SK-N-MC (cell line): ENCODE results near the gene CCDC142.
A peak's percentile ranks its signal among the peaks of the same experiment; 100 is the strongest.

ENCODE experiments used
- DNase-seq: peaks from one replicate; pipeline ENCODE4 v3.0.0-alpha.2; 2011; ENCODE audit warnings: low read depth, low spot score
- H3K27ac ChIP-seq: fragments of 200-600 bp; sonication (generic); 2 replicates; pipeline ENCODE4 v1.5.1; 2016; ENCODE audit warnings: mixed run types
- H3K36me3 ChIP-seq: fragments of 200-600 bp; sonication (generic); 2 replicates; pipeline ENCODE4 v1.6.1; 2017; ENCODE audit warnings: antibody characterized with exemption, low read length, mixed read lengths; ENCODE audit not compliant: insufficient read depth
- H3K4me3 ChIP-seq: fragments of 200-600 bp; sonication (generic); 2 replicates; pipeline ENCODE4 v1.5.1; 2016
- H3K9ac ChIP-seq: fragments of 200-600 bp; sonication (generic); 2 replicates; pipeline ENCODE4 v1.8.0; 2017; ENCODE audit warnings: mixed run types, mixed read lengths; ENCODE audit not compliant: insufficient read length
- H3K9me3 ChIP-seq: fragments of 200-600 bp; sonication (generic); 2 replicates; pipeline ENCODE4 v1.6.1; 2017; ENCODE audit warnings: low read depth, mild to moderate bottlenecking, antibody characterized with exemption, low read length, moderate library complexity, mixed read lengths
- EZH2 ChIP-seq: fragments of 200-600 bp; sonication (generic); IDR thresholded peaks from one replicate; pipeline ENCODE4 v1.6.1; 2017; ENCODE audit warnings: antibody characterized with exemption
- FOXP2 ChIP-seq: optimal IDR thresholded peaks from 2 replicates; pipeline ENCODE3; 2011; ENCODE audit warnings: mild to moderate bottlenecking, moderate library complexity; ENCODE audit not compliant: insufficient read depth; ENCODE audit errors: extremely low read length, control extremely low read depth
- POLR2AphosphoS5 ChIP-seq: IDR thresholded peaks from 2 replicates; pipeline ENCODE4 v1.6.1; 2012; ENCODE audit warnings: mild to moderate bottlenecking, low read depth, low read length, borderline replicate concordance

Gene CCDC142

DNA sequence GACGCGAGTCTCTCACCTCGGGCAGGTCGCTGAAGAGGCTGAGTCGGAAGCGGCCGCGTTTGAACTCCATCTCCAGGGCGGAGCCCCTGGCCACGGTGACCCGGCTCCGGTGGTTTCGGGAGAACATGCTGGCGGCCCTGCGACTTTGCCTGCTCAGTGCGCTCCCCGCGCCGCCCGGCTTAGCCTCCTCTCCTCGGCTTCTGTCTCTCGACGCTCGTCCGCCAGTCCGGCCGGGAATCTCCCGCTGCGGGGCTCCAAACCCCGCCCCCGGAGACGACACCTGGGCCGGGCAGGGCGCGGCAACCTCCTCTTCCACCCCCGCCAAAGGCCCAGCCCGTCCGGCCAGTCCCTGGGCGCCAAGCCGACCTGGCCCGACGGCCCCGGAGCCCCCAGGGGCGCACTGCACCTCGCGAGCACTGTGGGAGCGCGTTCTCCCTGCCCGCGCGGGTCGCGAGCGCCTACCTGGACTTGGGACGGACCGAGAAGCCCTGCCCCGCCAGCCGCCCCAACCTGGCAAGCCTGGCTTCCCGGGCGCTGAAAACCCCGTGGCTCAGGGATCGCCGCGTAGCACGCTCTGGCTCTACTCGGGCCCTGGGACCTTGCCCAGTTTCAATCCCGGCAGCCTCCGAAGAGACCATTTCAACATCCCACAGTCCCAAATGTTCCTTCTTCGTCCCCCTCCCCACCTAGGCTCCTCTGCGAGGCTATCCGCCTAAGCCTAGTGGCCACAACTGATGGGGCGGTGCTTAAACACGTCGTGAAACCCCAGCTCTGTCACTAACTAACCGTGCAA is 40.9 kb downstream of the CCDC142 start, which contains the start of gene RTKN:
Gene RTKN (minus strand): TSS at position 248 of the 793 bp plus-strand sequence. CDS start 121 bp downstream, at position 127.
- no peaks in the 10 kb centered on the region for H3K36me3 ChIP-seq
- no peaks in the 10 kb centered on the region for H3K9me3 ChIP-seq
- no peak for DNase-seq
- peak within 1 kb of the TSS; percentile 76 for H3K27ac ChIP-seq
- H3K4me3 ChIP-seq, result peak within 1 kb of the TSS; percentile 79
- H3K9ac ChIP-seq, result peak within 1 kb of the TSS; percentile 80
- TF ChIP-seq FOXP2 (no peak), POLR2AphosphoS5 (no peak), EZH2 (no peak)

DNA sequence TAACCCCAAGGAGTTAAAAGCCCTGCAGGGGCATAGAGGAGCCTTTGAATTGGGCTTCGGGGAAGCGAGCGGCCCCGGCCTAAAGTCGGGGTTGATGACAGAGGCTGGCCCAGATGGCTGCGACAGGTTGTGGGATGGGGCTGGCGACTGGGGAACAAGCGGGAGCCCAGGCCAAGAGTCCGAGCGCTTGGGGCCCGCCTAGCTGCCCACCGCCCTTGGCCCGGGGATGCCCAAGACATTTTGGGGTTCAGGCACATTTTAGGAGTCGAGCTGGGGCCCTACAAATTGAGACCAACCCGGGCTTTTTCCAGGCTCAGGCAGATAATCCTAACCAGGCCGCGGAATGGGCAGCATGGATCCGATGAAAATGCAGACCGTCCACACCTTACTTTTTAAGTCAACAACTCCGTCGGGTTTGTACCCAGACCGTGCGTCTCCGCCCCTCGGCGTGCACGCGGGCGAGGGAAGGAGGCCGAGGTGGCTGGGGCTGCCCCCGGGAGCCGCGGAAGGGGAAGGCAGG is 41.6 kb downstream of the CCDC142 start:
- no peak overlapping the region for H3K4me3 ChIP-seq

DNA sequence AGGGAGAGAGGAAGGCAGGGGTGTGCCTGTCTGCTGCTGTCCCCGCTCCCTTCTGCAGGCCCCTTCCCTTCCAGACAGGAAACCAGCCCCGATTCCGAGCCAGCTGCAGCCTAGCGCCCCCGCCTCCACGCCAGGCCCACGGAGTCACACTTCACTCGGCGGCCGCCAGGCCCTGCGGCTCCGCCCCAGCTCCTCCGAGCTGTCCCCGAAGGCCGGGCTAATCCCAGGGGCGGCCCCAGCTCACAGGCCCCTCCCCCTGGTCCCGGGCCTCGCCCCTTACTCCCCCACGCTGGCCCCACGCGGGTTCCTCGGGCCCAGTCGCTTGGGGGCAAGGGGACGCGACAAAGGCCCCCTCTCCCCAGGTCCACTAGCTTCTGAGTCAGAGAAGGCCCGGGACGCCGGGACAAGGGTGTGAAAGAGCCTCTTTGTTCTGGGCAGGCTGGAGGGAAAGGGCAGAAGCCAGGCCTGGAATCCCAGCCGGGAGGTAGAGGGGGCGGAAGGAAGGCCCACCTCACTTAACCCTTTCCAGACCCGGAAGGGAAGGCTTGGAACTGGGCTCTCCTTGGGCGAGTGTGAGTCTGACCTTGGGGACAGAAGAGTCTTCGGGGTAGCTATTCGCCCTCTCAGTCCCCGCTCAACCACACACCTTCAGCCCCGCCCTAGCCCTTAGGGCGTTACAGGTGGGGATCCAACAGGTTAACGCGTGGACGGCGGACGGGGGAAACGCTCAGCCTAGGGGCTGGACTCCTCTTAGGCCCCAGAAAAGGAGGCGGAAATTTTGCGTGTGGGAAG is 42.2 kb downstream of the CCDC142 start:
- Histone ChIP-seq H3K36me3 (no peaks in the 10 kb centered on the region), H3K9ac (peak overlapping the region; percentile 80), H3K9me3 (no peaks in the 10 kb centered on the region), H3K27ac (peak overlapping the region; percentile 76), H3K4me3 (peak overlapping the region; percentile 79)
- TF ChIP-seq EZH2, result no peak
- peak; percentile 79; the same call in 1 of the 2 replicates for TF ChIP-seq POLR2AphosphoS5
- DNase-seq, result no peak

More for the DNA sequence above, 41.6 kb downstream of the CCDC142 start:
- no peaks in the 10 kb centered on the region for H3K36me3 ChIP-seq
- DNase-seq, result no peak
- H3K9ac ChIP-seq, result no peak overlapping the region
- no peak overlapping the region for H3K27ac ChIP-seq
- no peaks in the 10 kb centered on the region for H3K9me3 ChIP-seq
- no peak for TF ChIP-seq FOXP2
- no peak for TF ChIP-seq POLR2AphosphoS5
- no peak for TF ChIP-seq EZH2

DNA sequence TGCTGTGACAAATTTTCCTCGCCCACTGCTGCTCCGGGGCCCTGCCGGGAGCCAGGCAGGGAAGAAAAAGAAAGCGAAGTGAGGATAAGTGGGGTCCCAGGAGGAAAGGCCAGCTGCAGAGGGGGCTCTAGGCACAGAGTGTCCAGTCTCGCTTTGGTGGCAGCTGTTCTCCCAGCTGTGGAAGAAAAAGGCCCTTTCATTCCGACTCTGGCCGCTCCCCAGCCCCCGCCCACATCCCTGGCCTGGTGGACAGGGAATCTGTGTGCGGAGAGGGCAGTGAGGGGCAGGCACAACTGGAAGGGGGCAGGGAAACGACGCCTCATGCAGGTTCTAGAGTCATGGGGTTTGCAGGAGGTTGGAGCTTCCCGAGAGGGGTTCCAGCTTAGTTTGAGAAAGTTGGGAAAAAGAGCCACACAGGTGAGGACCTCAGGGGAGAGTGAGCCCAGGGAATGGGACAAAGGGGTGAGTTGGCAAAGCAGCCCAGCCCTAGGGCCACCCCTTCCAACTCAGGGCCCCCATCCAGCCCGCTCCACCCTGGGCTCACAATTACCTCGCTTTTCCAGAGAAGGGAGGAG is 42.9 kb downstream of the CCDC142 start:
- DNase-seq, result no peak
- Histone ChIP-seq H3K9ac (peak overlapping the region; percentile 80), H3K27ac (no peak overlapping the region), H3K9me3 (no peaks in the 10 kb centered on the region), H3K4me3 (peak overlapping the region; percentile 79), H3K36me3 (no peaks in the 10 kb centered on the region)
- no peak for TF ChIP-seq POLR2AphosphoS5
- TF ChIP-seq EZH2, result no peak

DNA sequence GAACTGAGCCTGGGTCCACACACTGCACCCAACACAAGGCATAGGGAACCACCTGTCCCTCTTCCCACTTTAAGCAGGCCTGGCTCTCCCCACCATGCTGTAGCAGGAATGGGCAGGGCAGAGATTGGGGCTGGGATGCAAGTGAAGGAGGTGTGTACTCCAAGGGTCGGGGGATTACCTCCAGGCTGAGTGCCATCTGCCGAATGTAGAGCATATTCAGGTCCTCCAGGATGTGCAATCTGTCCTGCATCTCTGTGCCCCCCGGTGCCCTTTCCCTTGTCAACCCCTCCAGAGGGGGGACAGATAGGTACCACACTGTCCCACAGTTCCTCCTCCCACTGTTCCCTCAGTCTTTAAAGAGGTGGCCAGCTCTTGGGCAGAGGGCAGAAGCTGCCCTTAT is 43.4 kb downstream of the CCDC142 start:
- H3K9ac ChIP-seq, result peak overlapping the region; percentile 80
- TF ChIP-seq POLR2AphosphoS5 (no peak), EZH2 (no peak), FOXP2 (no peak)
- no peaks in the 10 kb centered on the region for H3K36me3 ChIP-seq
- no peaks in the 10 kb centered on the region for H3K9me3 ChIP-seq
- no peak for DNase-seq
- H3K4me3 ChIP-seq, result peak overlapping the region; percentile 79
- no peak overlapping the region for H3K27ac ChIP-seq

DNA sequence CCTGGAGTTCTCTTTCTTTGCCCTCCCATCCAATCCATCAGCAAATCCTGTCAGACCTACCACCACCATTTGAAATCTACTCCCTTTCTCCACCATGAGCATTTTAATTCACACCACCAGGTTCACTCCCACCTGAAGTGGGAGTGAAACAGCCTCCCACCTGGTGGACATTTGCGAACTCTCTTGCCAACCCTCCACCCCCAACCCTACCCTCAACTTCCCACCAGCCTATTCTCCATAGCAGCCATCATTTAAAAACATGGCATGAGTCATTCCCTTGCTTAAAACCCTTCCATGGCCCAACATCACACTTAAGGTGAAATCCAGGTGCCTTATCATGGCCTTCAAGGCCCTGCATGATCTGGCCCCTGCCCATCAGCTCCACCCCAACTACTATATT is 44.5 kb downstream of the CCDC142 start:
- Histone ChIP-seq H3K9ac (no peak overlapping the region), H3K9me3 (no peaks in the 10 kb centered on the region), H3K4me3 (no peak overlapping the region), H3K27ac (no peak overlapping the region), H3K36me3 (no peaks in the 10 kb centered on the region)
- TF ChIP-seq EZH2, result no peak
- TF ChIP-seq FOXP2, result no peak
- no peak for DNase-seq

DNA sequence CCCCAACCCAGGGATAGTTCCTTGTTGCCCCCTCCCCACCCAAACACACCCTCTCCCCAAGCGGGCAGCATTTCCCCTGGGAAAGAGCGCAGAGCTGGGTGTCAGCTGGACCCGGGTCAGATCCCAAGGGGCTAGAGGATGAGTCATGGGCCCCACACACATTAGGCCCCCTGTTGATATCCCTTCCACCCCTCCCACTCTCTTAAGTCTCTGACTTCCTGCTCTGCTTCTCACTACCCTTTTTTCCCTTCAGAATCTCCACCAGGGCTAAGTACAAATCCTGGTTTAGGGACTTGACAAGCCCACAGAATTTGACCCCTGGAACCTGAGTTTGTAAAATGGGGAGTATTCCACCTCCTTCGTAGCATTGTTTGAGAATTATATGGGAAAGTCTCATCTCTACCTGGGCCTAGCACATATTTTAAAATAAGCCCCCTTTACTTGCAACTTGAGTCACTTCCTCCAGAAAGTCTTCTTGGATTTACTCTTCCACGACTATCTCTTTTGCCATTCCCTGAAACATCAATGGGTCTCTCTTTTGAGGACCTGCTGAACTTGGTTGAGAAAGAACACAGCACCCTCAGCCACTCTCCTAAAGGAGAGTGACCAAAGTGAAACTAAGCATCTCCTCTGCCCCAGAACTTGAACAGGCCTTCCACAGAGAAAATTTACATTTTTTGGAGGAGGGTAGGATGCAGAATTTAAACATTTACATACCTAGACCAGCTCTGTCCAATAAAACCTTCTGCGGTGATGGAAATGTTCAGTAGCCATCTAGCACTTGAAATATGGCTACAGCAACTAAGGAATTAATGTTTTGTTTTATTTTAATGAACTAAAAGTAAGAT is 45.7 kb downstream of the CCDC142 start:
- H3K9ac ChIP-seq, result no peak overlapping the region
- H3K36me3 ChIP-seq, result no peaks in the 10 kb centered on the region
- no peaks in the 10 kb centered on the region for H3K9me3 ChIP-seq
- H3K4me3 ChIP-seq, result no peak overlapping the region
- H3K27ac ChIP-seq, result no peak overlapping the region
- TF ChIP-seq FOXP2, result no peak
- TF ChIP-seq EZH2, result no peak
- TF ChIP-seq POLR2AphosphoS5, result no peak
- no peak for DNase-seq
